ENCODE results near the gene MORC1. TPM values are rescaled to one million over a fixed set of nuclear protein-coding genes. Genes with fewer than 3 reads are reported as not detected.

MORC1 gene
- total RNA-seq, 1 donor from 2014 or later = not detected

DNA sequence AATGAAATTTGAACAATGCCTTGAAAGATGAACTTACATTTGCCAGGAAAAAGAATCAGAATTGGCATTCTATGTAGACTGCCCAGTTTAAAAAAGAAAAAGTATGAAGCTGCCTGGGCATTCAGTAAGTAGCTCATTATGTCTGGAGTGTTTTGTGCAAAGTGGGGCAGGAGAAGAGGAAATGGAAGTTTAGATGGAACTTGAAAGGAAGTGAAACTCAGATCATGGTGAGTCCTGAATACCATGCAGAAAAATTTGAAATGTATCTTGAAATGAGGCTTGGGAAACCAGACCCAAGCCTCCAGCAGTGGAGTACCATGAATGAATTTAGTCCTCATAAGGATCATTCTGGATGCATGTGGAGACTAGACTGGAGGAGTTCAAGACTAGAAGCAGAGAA is 4.8 kb upstream of the MORC1 start:
- no peak overlapping the region for H3K9ac ChIP-seq
- H3K4me2 ChIP-seq = no peak overlapping the region
- no peak for TF ChIP-seq EZH2 (IDR thresholded peaks at IDR 0.05)
- no peak for TF ChIP-seq EZH2phosphoT487 (IDR thresholded peaks at IDR 0.05)
- TF ChIP-seq, protein P1, sequence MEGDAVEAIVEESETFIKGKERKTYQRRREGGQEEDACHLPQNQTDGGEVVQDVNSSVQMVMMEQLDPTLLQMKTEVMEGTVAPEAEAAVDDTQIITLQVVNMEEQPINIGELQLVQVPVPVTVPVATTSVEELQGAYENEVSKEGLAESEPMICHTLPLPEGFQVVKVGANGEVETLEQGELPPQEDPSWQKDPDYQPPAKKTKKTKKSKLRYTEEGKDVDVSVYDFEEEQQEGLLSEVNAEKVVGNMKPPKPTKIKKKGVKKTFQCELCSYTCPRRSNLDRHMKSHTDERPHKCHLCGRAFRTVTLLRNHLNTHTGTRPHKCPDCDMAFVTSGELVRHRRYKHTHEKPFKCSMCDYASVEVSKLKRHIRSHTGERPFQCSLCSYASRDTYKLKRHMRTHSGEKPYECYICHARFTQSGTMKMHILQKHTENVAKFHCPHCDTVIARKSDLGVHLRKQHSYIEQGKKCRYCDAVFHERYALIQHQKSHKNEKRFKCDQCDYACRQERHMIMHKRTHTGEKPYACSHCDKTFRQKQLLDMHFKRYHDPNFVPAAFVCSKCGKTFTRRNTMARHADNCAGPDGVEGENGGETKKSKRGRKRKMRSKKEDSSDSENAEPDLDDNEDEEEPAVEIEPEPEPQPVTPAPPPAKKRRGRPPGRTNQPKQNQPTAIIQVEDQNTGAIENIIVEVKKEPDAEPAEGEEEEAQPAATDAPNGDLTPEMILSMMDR (IDR thresholded peaks at IDR 0.05) = no peak
- H3K79me2 ChIP-seq (ENCODE audit: low read depth) = no peaks in the 10 kb centered on the region
- H3K4me3 ChIP-seq = no peak overlapping the region
- no peak overlapping the region for H2AFZ ChIP-seq (replicated peaks)
- H3K4me3 Mint-ChIP-seq = no peak overlapping the region
- DNase-seq (ENCODE audit: low spot score) = no peak
- H3K27ac ChIP-seq = no peak overlapping the region
- H3K9me3 Mint-ChIP-seq = peaks cover 15% of the 10 kb centered on the region
- H3K27me3 Mint-ChIP-seq (ENCODE audit: insufficient read depth, low read depth) = no peaks in the 10 kb centered on the region
- peaks cover 4% of the 10 kb centered on the region for H3K4me1 ChIP-seq
- H3K27ac Mint-ChIP-seq = no peak overlapping the region
- no peaks in the 10 kb centered on the region for H3F3A ChIP-seq (ENCODE audit: low read depth)
- H3K4me1 Mint-ChIP-seq = peaks cover 14% of the 10 kb centered on the region
- no peaks in the 10 kb centered on the region for H4K20me1 ChIP-seq (ENCODE audit: low read depth)
- H3K27me3 ChIP-seq = no peaks in the 10 kb centered on the region
- H3K36me3 ChIP-seq = no peaks in the 10 kb centered on the region
- H3K36me3 Mint-ChIP-seq = no peaks in the 10 kb centered on the region
- no peaks in the 10 kb centered on the region for H3K9me3 ChIP-seq (ENCODE audit: low read depth)

DNA sequence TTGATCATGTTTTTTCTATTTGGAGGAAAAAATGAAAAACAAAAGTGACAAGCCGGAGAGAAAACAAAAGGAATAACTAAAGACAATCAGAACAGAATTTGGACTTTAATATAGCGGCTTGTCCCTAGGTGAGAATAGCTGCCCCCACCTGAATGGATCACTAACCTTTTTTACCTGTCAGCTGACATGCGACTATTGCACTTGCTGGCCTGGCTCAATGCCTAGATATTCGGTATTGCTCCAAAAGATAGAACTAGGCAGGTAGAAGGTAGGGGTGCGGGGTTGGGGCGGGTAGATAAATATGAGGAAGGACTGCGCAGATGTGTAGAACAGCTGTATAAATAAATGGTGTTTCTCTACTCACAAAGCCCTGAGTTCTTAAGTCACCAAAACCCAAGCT is 650 bp upstream of the MORC1 start:
- no peaks in the 10 kb centered on the region for H3K36me3 ChIP-seq
- no peak for DNase-seq (ENCODE audit: low spot score)
- Mint-ChIP-seq H3K27ac (no peak overlapping the region), H3K4me3 (no peak overlapping the region), H3K27me3 (ENCODE audit: insufficient read depth, low read depth) (no peaks in the 10 kb centered on the region), H3K4me1 (no peaks in the 10 kb centered on the region), H3K9me3 (peaks cover 14% of the 10 kb centered on the region), H3K36me3 (no peaks in the 10 kb centered on the region)
- H3K4me2 ChIP-seq = no peak overlapping the region
- no peaks in the 10 kb centered on the region for H3K79me2 ChIP-seq (ENCODE audit: low read depth)
- no peaks in the 10 kb centered on the region for H3K9me3 ChIP-seq (ENCODE audit: low read depth)
- no peaks in the 10 kb centered on the region for H4K20me1 ChIP-seq (ENCODE audit: low read depth)
- no peak overlapping the region for H2AFZ ChIP-seq (replicated peaks)
- TF ChIP-seq, protein P1 (IDR thresholded peaks at IDR 0.05) = no peak
- TF ChIP-seq EZH2 (IDR thresholded peaks at IDR 0.05) (no peak), EZH2phosphoT487 (IDR thresholded peaks at IDR 0.05) (no peak)
- H3K4me1 ChIP-seq = peaks cover 10% of the 10 kb centered on the region
- H3K4me3 ChIP-seq = no peak overlapping the region
- H3K27ac ChIP-seq = no peak overlapping the region
- no peak overlapping the region for H3K9ac ChIP-seq
- no peaks in the 10 kb centered on the region for H3F3A ChIP-seq (ENCODE audit: low read depth)
- H3K27me3 ChIP-seq = no peaks in the 10 kb centered on the region

DNA sequence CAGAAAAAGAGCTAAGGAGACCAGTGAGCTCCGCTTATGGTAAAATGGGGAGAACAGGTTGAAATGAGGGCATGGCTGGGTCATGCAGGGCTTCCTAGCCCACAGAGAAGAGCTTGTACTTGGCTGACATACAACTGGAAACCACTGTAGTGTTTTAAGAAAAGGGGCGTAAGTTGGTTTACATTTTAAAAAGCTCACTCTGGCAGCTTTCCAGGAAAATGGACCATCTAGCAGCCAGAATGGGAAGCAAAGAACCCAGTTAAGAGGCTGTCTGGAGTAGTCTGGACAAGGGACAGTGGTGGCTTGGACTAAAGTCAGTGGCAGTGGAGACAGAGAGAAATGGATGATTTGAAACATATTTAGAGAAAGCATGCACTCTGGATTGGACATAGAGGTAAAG is 1.9 kb downstream of the MORC1 start:
- H3K27me3 ChIP-seq = no peaks in the 10 kb centered on the region
- no peak overlapping the region for H3K27ac Mint-ChIP-seq

More for the DNA sequence above, 1.9 kb downstream of the MORC1 start:
- Histone ChIP-seq H3F3A (ENCODE audit: low read depth) (peaks cover 7% of the 10 kb centered on the region), H4K20me1 (ENCODE audit: low read depth) (no peaks in the 10 kb centered on the region), H3K4me3 (no peak overlapping the region), H3K4me2 (no peak overlapping the region), H3K79me2 (ENCODE audit: low read depth) (no peaks in the 10 kb centered on the region), H3K36me3 (no peaks in the 10 kb centered on the region), H3K9ac (no peak overlapping the region), H3K9me3 (ENCODE audit: low read depth) (no peaks in the 10 kb centered on the region), H3K27ac (no peak overlapping the region), H3K4me1 (peaks cover 21% of the 10 kb centered on the region), H2AFZ (replicated peaks) (no peak overlapping the region)
- no peak overlapping the region for H3K4me3 Mint-ChIP-seq
- no peaks in the 10 kb centered on the region for H3K36me3 Mint-ChIP-seq
- TF ChIP-seq EZH2 (IDR thresholded peaks at IDR 0.05) = no peak
- TF ChIP-seq EZH2phosphoT487 (IDR thresholded peaks at IDR 0.05) = no peak
- TF ChIP-seq, protein P1 (IDR thresholded peaks at IDR 0.05) = no peak
- no peaks in the 10 kb centered on the region for H3K9me3 Mint-ChIP-seq
- no peaks in the 10 kb centered on the region for H3K4me1 Mint-ChIP-seq
- no peaks in the 10 kb centered on the region for H3K27me3 Mint-ChIP-seq (ENCODE audit: insufficient read depth, low read depth)
- no peak for DNase-seq (ENCODE audit: low spot score)
